Measurements from ENCODE around the gene LRCOL1. TPM values are rescaled to one million over a fixed set of nuclear protein-coding genes. Genes with fewer than 3 reads are reported as not detected.
A peak's percentile ranks its signal among the peaks of the same experiment; 100 is the strongest.

The LRCOL1 gene
- 1.8 TPM for total RNA-seq
- long read RNA-seq, partial matches to known transcripts: 0 of 2 reads
- long read RNA-seq, other reads (novel, unspliced or antisense): 2 of 2 reads

DNA sequence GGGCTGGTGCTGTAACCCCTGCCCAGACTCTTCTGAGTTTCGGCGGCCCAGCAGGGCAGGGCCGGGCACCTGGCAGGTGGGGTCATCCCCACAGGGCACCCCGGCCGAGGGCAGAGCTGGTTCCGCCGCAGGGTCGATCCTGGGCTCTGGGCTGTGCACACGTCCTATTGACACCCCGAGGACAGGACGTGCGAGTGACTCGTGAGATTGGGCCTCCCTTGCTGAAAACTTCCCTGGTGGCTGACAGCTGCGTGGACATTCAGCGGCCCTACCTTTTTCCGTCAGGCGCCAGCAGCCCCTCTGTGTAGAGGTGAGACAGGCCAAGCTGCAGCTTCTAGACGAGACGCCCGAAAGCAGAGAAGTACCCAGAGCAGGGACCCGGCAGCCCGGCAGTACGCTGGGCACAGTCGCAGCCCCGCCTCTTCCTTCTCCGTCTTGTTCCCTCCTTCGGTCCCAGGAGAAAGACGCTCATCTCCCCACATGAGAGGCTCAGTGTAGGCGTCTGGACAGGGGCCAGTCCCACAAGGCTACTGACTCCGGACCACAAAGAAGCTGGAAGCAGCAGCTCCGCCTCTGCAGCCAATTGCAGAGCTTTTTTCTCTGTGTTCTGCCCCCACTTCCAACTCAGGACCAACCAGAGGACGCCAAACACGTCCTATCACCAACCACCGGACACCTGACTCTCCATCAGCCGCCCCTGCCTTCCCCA is at the start of gene LRCOL1:
Gene LRCOL1, minus strand, starts transcription at position 532 of the 709 bp plus-strand sequence. CDS start 4,331 bp downstream, outside the sequence.
- peak; percentile 80 for DNase-seq
- TF ChIP-seq CTCF (IDR thresholded peaks at IDR 0.05): no peak
- peak; percentile 81 for ATAC-seq
- Histone ChIP-seq H3K27me3 (peaks cover 28% of the 10 kb centered on the region), H3K36me3 (no peaks in the 10 kb centered on the region), H3K4me1 (no peaks in the 10 kb centered on the region), H3K4me3 (peak within 1 kb of the TSS; percentile 11), H3K27ac (peak within 1 kb of the TSS; percentile 43), H3K9me3 (no peaks in the 10 kb centered on the region)
- intact Hi-C loops (cut with DNase I): loop anchor here (10.0 kb wide), 1 partner anchor 185 kb away; no protein-coding TSS in a partner anchor

DNA sequence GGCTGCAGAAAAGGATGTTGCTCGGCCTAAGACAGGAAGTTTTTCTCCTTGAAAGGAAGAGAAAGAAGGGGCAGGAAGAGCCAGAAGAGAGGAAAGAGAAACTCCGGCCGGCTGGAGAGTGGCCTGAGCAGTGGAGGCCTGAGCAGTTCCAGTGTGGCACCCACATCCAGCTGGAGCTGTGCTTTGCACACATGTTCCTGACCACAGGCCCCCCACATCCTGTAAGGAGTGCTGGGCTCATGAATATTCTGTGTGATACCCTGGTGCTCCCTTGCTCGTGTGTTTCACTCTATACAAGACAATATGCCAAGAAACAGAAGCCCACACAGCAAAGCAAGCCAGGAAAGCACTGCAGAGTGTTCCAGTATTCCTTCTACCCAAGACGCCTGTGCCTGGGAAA is 49.7 kb upstream of the LRCOL1 start:
- Histone ChIP-seq H3K4me1 (no peaks in the 10 kb centered on the region), H3K4me3 (no peak overlapping the region), H3K9me3 (no peaks in the 10 kb centered on the region), H3K27me3 (no peaks in the 10 kb centered on the region), H3K27ac (no peak overlapping the region), H3K36me3 (peaks cover 86% of the 10 kb centered on the region)
- intact Hi-C loops (cut with DNase I): no loop called here
- no peak for ATAC-seq
- no peak for TF ChIP-seq CTCF (IDR thresholded peaks at IDR 0.05)
- no peak for DNase-seq

- intact Hi-C loops (cut with DNase I): no loop called here
- ATAC-seq: no peak
- Histone ChIP-seq H3K4me1 (no peaks in the 10 kb centered on the region), H3K27ac (no peak overlapping the region), H3K9me3 (no peaks in the 10 kb centered on the region), H3K4me3 (no peak overlapping the region), H3K27me3 (no peaks in the 10 kb centered on the region), H3K36me3 (peaks cover 88% of the 10 kb centered on the region)
- no peak for TF ChIP-seq CTCF (IDR thresholded peaks at IDR 0.05)
- no peak for DNase-seq
Observed at GRCh38 chr12:132659146-132659545, 48.8 kb upstream of the LRCOL1 start.

GRCh38 chr12:132658149-132658894 is 47.9 kb upstream of the LRCOL1 start:
- H3K36me3 ChIP-seq: peaks cover 88% of the 10 kb centered on the region
- no peak for ATAC-seq
- no peak for DNase-seq
- no peaks in the 10 kb centered on the region for H3K9me3 ChIP-seq
- no peak overlapping the region for H3K4me3 ChIP-seq
- no peak overlapping the region for H3K27ac ChIP-seq
- H3K4me1 ChIP-seq: no peaks in the 10 kb centered on the region
- TF ChIP-seq CTCF (IDR thresholded peaks at IDR 0.05): no peak
- intact Hi-C loops (cut with DNase I): no loop called here
- no peaks in the 10 kb centered on the region for H3K27me3 ChIP-seq

GRCh38 chr12:132657004-132657727 is 46.8 kb upstream of the LRCOL1 start:
- ATAC-seq (no peak), DNase-seq (no peak)
- H3K9me3 ChIP-seq: no peaks in the 10 kb centered on the region
- no peak for TF ChIP-seq CTCF (IDR thresholded peaks at IDR 0.05)
- no peaks in the 10 kb centered on the region for H3K27me3 ChIP-seq
- H3K4me3 ChIP-seq: no peak overlapping the region
- intact Hi-C loops (cut with DNase I): no loop called here
- no peaks in the 10 kb centered on the region for H3K4me1 ChIP-seq
- H3K36me3 ChIP-seq: peaks cover 93% of the 10 kb centered on the region
- H3K27ac ChIP-seq: no peak overlapping the region

All from upper lobe of right lung (tissue), 1 donor.